ENCODE results near the gene HELZ2.

GRCh38 chr20:63587256-63587655 lies 13.2 kb upstream of the HELZ2 start:
- TF ChIP-seq CTCF (IDR thresholded peaks at IDR 0.05; ENCODE audit: insufficient read depth, low read depth, low read length) (no peak), EZH2 (IDR thresholded peaks at IDR 0.05; ENCODE audit: insufficient read depth, low read length) (no peak)
